Renal cortex interstitium (tissue), 11 donors: Measurements from ENCODE around the gene SETD6. TPM values are rescaled to one million over a fixed set of nuclear protein-coding genes. Genes with fewer than 3 reads are reported as not detected.

Experiments used
- DNase-seq, 11 donors: peaks; one replicate each; pipeline ENCODE4 v3.0.0-alpha.2; 2013; ENCODE audit warnings: low read depth in 9 of 11, low spot score in 4 of 11; ENCODE audit errors: extremely low read depth in 1 of 11
- polyA plus RNA-seq, 3 donors: library from polyadenylated mRNA; unstranded; fragments of 120-200 nt; gene quantifications; one replicate each; pipeline ENCODE4 v1.2.1, GENCODE V29; 2013; ENCODE audit not compliant: insufficient read length in 3 of 3

The SETD6 gene
- polyA plus RNA-seq, 3 donors: 29.4 to 42.8 (median 31.4) TPM

- no peak for DNase-seq
Measured at GRCh38 chr16:58503863-58504688, 11.2 kb upstream of the SETD6 start.

DNA sequence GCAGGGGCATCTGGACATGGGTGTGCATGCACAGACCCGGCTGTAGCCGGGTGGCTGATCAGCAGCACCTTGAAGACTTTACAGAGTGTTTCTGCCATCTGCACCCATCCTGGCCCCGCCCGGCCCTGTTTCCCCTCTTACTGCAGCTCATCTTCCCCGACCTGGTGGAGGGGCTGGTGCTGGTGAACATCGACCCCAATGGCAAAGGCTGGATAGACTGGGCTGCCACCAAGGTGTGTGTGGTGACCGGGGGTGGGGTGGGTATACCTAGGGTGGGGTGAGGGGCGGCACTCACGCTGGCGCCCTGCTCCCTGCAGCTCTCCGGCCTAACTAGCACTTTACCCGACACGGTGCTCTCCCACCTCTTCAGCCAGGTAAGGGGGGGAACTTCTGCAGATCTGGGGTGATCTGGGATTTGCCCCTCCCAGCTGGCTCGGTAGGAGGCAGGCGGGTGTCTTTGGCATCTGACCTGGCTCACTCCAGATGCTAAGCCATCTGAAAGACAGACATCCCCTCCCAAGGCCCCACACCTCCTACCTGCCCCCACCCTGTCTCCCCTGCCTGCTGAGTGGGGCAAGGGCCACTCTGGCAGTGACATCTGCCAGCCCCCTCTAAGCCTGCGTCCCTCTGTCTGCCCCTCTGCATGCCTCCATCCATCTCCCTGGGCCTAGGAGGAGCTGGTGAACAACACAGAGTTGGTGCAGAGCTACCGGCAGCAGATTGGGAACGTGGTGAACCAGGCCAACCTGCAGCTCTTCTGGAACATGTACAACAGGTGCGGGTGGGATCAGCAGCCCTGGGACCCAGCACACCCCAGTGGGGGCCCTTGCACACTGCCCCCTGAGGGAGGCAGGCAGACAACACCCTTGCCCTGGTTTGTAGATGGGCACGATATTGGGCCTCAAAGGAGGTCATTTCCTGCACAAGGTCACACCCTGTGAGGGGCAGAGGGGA, 8.8 kb upstream of the SETD6 start:
- DNase-seq: no peak

DNA sequence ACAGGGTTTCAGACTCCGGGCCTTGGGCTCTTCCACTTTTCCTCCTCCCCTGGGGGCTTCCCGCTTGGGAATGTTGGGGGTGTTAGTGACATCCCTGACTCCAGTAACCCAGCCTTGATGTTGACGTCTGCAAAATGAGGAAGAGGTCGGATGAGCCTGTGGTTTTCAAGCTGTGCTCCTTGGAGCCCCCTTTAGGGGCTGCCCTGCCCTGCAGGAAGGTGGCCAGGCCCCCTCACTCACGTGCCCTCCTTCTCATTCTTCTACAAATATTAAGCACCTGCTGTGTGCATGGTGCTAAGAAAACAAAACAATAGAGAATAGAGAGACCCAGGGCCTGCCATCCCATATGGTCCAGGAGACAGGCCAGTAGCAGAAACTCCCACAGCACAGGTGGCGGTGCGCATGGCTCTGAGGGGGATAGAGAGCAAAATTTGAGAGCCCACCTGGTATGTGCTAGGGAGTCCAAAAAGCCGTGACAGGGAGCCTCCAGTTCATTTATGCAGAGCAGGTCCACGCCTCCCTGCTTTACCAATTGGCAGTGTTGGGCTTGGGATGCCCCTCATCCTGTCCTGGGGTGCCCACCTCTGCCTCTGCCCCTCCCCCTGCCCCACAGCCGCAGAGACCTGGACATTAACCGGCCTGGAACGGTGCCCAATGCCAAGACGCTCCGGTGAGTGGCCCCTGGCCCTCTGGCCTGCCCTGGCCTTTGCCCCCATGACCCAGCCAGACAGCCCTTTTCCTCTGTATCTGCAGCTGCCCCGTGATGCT, 7.9 kb upstream of the SETD6 start:
- no peak for DNase-seq

DNA sequence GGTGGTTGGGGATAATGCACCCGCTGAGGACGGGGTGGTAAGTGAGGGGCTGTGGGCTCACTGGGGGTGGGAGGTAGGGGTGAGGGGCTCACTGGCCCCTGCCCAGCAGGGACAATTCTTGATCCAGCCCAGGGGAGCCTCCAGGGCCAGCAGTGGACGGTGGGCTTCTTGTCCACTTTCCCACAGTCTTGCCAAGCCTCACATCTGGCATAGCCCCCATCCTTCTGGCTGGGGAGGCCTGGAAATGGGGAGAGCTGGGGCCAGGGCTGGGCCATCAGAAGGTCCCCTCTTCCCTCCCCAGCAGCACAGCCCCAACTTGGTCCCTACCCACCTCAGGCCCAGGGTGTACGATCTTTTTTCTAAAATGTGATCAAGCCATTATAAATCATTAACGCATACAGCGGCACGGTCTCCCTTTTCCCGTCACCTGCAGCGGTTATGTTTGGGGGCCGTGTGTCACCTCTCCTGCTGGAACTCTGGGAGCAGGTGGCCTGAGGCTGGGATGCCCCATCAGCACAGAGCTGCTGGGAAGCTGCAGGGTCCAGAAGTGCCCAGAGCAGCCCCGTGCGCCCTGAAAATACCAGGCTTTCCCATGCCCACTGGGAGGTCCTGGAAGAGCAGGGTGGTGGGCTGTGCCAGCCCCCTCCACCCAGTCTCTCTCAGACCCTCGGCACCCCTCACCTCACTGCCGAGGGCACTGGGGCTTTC, 7.2 kb upstream of the SETD6 start:
- DNase-seq: no peak

GRCh38 chr16:58508671-58509251, 6.6 kb upstream of the SETD6 start:
- no peak for DNase-seq

GRCh38 chr16:58509256-58510096, 5.8 kb upstream of the SETD6 start:
- DNase-seq: no peak

DNA sequence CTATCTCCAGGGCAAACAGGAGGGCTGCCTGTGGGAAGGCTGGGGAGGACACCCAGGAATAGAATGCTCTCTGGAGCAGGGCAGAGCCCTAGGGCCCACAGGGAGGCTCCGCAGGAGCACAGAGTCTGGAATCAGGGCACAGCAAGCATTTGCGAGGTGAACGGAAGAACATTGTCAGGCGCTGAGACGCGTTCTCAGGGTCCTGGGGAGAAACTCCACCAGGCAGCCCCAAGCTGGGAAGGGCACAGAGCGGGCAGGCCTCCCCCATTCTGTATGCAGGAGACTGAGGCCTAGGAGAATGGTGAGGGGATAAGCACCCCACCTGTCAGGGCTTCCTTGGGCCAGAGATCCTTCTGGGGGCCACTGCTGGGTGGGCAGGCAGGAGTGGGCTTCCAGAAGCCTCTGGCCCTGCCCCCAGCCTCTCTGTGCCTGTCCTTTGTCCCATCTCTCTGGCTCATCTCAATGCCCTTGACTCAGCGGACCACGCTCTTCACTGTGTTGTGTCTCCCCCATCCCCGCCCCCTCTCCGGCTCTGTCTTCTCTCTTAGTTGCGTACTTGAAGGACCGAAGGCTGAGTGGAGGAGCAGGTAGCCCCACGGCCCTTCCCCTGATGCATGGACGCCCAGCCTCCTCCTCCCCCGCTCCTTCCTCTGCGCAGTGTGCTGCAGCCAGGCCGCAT, 5.1 kb upstream of the SETD6 start:
- no peak for DNase-seq

DNA sequence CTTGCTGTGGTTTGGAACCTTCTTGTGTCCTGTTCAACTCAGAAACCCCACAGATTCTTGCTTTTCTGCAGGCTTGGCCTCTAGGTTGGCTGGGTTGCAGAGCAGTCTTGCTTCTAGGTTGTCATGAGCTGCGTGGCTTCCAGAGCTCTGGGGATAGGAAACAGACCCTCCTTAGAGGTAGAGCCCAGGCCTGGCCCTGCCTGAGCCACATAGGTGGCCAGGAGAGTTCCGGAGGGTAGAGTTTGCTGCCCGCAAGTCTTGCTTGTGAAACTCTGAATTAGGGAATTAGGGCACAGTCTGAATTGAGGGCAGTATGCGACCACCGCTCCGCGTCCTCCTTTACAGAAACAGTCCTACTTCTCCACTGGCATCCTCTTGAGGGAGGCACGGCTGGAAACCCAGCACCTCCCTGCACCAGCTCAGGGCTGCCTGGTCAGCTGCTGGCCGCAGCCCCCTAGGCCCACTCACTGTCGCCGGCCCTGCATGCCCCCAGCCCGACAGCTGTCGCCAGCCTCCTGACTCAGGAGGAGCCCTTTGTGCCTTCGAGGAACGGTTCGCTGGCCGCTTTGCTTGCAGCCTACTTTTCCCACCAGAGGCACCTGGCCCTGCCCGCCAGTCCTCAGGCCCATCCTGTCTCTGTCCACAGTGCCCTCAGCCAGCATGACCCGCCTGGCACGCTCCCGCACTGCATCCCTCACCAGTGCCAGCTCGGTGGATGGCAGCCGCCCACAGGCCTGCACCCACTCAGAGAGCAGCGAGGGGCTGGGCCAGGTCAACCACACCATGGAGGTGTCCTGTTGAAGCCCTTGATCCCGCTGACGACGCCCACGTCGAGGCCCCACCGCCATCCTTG, 4.3 kb upstream of the SETD6 start:
- no peak for DNase-seq

DNA sequence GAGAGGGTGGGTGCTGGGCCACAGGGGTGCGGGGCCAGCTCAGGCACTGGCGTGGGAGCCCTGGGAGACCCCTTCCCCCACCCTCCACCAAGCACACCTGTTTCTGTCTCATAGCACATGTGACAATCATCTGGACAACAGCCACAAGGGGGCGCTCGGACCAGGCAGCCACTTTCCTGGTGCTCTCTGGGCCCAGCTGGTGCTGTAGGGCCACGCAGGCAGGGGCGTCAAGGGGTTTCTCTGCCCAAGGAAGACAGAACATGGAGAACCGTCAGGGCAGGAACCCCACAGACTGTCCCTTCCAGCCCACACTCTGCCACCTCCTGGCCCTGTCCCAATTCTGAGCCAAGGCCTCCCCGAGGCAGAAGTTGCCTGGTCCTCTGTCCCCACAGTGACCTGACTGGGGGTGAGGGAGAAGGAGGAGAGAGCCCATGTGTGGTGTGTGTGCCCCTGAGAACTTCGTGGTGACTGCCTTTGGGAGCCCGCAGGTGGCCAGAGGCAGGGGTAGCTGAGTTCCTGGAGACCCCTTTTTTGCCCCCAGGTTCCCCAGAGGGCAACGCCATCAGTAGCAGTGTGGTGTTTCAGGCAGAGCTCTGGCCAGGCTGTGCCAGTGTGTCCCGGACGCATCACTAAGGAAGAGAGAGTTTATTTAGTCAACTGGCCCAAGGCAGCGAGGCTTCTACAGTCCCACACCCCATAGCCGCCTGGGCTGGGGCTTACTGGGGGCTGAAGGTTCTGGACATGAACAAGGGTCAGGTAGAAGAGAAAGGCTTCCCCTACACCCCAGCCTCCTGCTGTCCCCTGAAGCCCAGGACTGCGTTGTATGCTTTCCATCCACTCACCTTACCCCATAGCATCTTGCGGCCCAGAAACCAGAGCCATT, 3.1 kb upstream of the SETD6 start:
- no peak for DNase-seq

DNA sequence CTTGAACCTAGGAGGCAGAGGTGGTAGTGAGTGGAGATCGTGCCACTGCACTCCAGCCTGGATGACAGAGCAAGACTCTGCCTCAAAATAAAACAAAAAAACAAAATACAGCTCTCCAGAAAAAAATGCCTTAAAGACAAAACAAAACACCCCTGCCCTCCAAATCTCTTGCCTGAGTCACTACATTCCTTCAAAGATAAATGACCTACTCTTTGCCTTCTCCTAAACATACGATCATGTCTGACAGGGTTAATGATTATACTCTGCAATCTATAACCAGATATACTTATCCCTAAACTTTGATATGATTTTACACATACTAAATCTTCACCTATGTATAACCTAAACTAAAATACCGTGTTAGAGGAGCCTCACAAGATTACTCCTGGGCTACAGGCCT, 1.4 kb upstream of the SETD6 start:
- DNase-seq: no peak

- DNase-seq: no peak
Measured at GRCh38 chr16:58515871-58516767, 802 bp downstream of the SETD6 start.

- no peak for DNase-seq
Measured at GRCh38 chr16:58516768-58517107, 1.4 kb downstream of the SETD6 start.

DNA sequence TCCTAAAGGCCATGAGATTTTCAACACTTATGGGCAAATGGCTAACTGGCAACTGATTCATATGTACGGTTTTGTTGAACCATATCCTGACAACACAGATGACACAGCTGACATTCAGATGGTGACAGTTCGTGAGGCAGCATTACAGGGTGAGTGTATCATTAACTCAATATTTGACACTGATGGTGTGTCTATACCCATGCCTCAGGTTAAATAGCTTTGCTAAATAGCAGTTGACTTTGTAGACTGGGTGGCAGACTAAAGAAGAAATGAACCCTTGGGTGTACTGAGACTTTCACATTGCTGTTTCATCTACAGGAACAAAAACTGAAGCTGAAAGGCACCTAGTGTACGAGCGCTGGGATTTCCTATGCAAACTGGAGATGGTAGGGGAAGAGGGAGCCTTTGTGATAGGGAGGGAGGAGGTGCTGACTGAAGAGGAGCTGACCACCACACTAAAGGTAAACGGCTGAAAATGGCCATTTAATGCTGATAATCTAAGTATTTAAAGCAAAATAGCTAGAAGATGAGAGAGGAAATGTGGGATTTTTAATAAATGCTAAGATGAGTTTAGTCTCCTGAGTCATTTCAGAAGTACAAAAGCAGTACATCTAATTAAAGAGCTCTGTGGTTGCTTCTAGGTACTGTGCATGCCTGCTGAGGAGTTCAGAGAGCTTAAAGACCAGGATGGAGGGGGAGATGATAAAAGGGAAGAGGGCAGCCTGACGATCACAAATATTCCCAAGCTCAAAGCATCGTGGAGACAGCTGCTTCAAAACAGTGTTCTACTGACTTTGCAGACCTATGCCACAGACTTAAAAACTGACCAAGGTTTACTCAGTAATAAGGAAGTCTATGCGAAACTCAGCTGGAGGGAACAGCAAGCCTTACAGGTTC, 3.0 kb downstream of the SETD6 start:
- no peak for DNase-seq
